HepG2 (cell line): ENCODE data around the gene CCDC80.

ENCODE experiments used
- AKAP8 ChIP-seq: sonication (generic); formaldehyde crosslinking; IDR thresholded peaks from 2 replicates; pipeline ENCODE4 v1.5.1; 2020; ENCODE audit warnings: mild to moderate bottlenecking, missing genetic modification reagents
- GTF2F1 ChIP-seq: fragments of 150-350 bp; IDR thresholded peaks from 2 replicates; pipeline ENCODE4 v1.6.1; 2014; ENCODE audit warnings: low read length
- POLR2A ChIP-seq, 2 experiments: IDR thresholded peaks; 2 replicates each; pipeline ENCODE4 v1.6.1; 2011; ENCODE audit warnings: low read depth in 2 of 2, low read length in 2 of 2, mild to moderate bottlenecking in 1 of 2, moderate library complexity in 1 of 2; ENCODE audit not compliant: insufficient read depth in 1 of 2
- RFX5 ChIP-seq: IDR thresholded peaks from 2 replicates; pipeline ENCODE4 v1.6.1; 2011; ENCODE audit warnings: low read depth, low read length, improper control_type of control experiment
- SIN3A ChIP-seq: IDR thresholded peaks from 2 replicates; pipeline ENCODE4 v1.6.1; 2011; ENCODE audit warnings: low read depth, mild to moderate bottlenecking, control low read depth, low read length, borderline replicate concordance
- ZNF235 ChIP-seq: sonication (generic); formaldehyde crosslinking; IDR thresholded peaks from 2 replicates; pipeline ENCODE4 v1.8.1; 2023; ENCODE audit warnings: mild to moderate bottlenecking, missing genetic modification reagents, borderline replicate concordance
- TF ChIP-seq, protein P1 (sequence below): sonication (generic); formaldehyde crosslinking; IDR thresholded peaks from 2 replicates; pipeline ENCODE4 v1.4.0; 2020; ENCODE audit warnings: missing genetic modification reagents
- TF ChIP-seq, protein P2 (sequence below): sonication (generic); formaldehyde crosslinking; IDR thresholded peaks from 2 replicates; pipeline ENCODE4 v1.5.1; 2020; ENCODE audit warnings: mild to moderate bottlenecking, missing genetic modification reagents, moderate library complexity
- TF ChIP-seq, protein P3 (sequence below): sonication (generic); formaldehyde crosslinking; IDR thresholded peaks from 2 replicates; pipeline ENCODE4 v1.5.0; 2020; ENCODE audit warnings: mild to moderate bottlenecking, missing genetic modification reagents, moderate library complexity

DNA sequence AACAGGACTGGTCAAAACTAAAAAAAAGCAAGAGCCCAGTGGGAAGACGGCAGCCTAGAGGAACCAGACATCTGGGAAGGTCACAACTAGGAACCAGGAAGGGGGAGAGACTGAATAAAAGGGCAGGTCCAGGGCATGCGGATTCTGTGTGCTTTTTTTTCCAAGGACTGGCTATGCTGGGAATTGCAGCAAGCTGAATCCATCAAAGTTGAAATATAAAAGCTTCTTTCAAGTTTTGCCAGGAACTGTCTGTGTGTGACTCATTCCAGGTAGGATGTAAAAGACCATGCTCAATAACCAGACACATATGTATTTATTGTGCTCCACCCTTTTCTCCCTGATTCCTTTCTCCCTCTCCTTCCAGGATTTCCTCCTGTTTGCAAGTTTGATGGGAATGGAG is 47.9 kb upstream of the CCDC80 start:
- TF ChIP-seq RFX5 = no peak
- TF ChIP-seq, protein P1, sequence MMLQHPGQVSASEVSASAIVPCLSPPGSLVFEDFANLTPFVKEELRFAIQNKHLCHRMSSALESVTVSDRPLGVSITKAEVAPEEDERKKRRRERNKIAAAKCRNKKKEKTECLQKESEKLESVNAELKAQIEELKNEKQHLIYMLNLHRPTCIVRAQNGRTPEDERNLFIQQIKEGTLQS (CRISPR knock-in tag) = no peak
- no peak for TF ChIP-seq ZNF235 (CRISPR knock-in tag)
- no peak for TF ChIP-seq SIN3A
- TF ChIP-seq GTF2F1 = no peak
- TF ChIP-seq, protein P2, sequence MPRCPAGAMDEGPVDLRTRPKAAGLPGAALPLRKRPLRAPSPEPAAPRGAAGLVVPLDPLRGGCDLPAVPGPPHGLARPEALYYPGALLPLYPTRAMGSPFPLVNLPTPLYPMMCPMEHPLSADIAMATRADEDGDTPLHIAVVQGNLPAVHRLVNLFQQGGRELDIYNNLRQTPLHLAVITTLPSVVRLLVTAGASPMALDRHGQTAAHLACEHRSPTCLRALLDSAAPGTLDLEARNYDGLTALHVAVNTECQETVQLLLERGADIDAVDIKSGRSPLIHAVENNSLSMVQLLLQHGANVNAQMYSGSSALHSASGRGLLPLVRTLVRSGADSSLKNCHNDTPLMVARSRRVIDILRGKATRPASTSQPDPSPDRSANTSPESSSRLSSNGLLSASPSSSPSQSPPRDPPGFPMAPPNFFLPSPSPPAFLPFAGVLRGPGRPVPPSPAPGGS = no peak
- no peak for TF ChIP-seq POLR2A (IDR thresholded peaks at IDR 0.05; ENCODE audit: insufficient read depth in 1 of 2, low read depth in 2 of 2, low read length in 2 of 2)
- TF ChIP-seq, protein P3, sequence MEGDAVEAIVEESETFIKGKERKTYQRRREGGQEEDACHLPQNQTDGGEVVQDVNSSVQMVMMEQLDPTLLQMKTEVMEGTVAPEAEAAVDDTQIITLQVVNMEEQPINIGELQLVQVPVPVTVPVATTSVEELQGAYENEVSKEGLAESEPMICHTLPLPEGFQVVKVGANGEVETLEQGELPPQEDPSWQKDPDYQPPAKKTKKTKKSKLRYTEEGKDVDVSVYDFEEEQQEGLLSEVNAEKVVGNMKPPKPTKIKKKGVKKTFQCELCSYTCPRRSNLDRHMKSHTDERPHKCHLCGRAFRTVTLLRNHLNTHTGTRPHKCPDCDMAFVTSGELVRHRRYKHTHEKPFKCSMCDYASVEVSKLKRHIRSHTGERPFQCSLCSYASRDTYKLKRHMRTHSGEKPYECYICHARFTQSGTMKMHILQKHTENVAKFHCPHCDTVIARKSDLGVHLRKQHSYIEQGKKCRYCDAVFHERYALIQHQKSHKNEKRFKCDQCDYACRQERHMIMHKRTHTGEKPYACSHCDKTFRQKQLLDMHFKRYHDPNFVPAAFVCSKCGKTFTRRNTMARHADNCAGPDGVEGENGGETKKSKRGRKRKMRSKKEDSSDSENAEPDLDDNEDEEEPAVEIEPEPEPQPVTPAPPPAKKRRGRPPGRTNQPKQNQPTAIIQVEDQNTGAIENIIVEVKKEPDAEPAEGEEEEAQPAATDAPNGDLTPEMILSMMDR (CRISPR knock-in tag) = no peak
- no peak for TF ChIP-seq AKAP8 (CRISPR knock-in tag)
